Adrenal gland (tissue), 12 donors: Measurements from ENCODE around the gene UBA52. TPM values are rescaled to one million over a fixed set of nuclear protein-coding genes. Genes with fewer than 3 reads are reported as not detected.
"Not testable (repeated sequence)": the region's sequence is repeated elsewhere in the genome, so short reads cannot be mapped to it uniquely, and the experiment has no call there.

ENCODE experiments used
- DNase-seq, 7 donors: peaks; one replicate each; pipeline ENCODE4 v3.0.0-alpha.2; 2019 to 2020
- H3K27ac ChIP-seq, 5 donors: fragments of 200-600 bp; sonication (generic) in 4 of 5; 1 replicate in 3 of 5; 2 replicates in 2 of 5; pipeline versions ENCODE4 v1.5.1 to v1.8.0; 2016 to 2020; ENCODE audit warnings: mild to moderate bottlenecking in 1 of 5
- H3K27me3 ChIP-seq: fragments of 200-600 bp; 2 replicates; pipeline ENCODE4 v1.8.0; 2021
- H3K36me3 ChIP-seq, 2 donors: fragments of 200-600 bp; replicated peaks in 1 of 2; 1 replicate in 1 of 2; 2 replicates in 1 of 2; pipeline versions ENCODE4 v1.5.1 to v1.8.0; 2018 to 2022
- H3K4me1 ChIP-seq, 2 donors: fragments of 200-600 bp; replicated peaks in 1 of 2; 1 replicate in 1 of 2; 2 replicates in 1 of 2; pipeline versions ENCODE4 v1.5.1 to v1.8.0; 2018 to 2021
- H3K4me3 ChIP-seq, 4 donors: fragments of 200-600 bp; sonication (generic) in 3 of 4; one replicate each; pipeline ENCODE4 v1.5.1; 2016 to 2018
- H3K9me3 ChIP-seq, 3 donors: fragments of 200-600 bp; sonication (generic) in 1 of 3; replicated peaks in 1 of 3; 1 replicate in 2 of 3; 2 replicates in 1 of 3; pipeline versions ENCODE4 v1.5.1 to v1.8.0; 2016 to 2021
- POLR2A ChIP-seq, 2 donors: fragments of 450-650 bp; IDR thresholded peaks; one replicate each; pipeline ENCODE4 v1.6.1; 2017; ENCODE audit warnings: antibody characterized with exemption in 2 of 2, mild to moderate bottlenecking in 2 of 2, moderate library complexity in 1 of 2
- WGBS, 4 donors: extraction: QIAGEN DNeasy Blood & Tissue Kit in 2 of 4; methylation state at CpG; one replicate each; pipeline versions ENCODE4 v1.1.5 to v1.1.7; 2013 to 2017; 5-methylcytosine and 5-hydroxymethylcytosine counted together
- intact Hi-C, 2 donors: fragments of 100-400 bp; cut with DNase I; formaldehyde crosslinking; loops; one replicate each; pipeline versions ENCODE4 v1.14.1 to v1.15.0; 2022 to 2023
- polyA plus RNA-seq, 3 donors: library from polyadenylated mRNA; stranded (reverse); fragments of 200-250 nt in 2 of 3; fragments of 350-450 nt in 1 of 3; fragmentation: Illumina TruSeq in 1 of 3; extraction: RNeasy Lipid Tissue Mini Kit (QIAGEN cat#74804) in 1 of 3; gene quantifications; one replicate each; pipeline ENCODE4 v1.2.3, GENCODE V29; 2013 to 2014
- total RNA-seq, 9 donors: library from RNA; depleted of rRNA in 4 of 9; stranded (reverse); fragments of >200 nt in 4 of 9; fragments of 120-200 nt in 1 of 9; fragmentation: NEBNext Ultra II Directional in 1 of 9; extraction: Animal tissue kit (Norgen Biotek cat#: 25700) in 1 of 9; gene quantifications; one replicate each; pipeline versions ENCODE4 v1.1.0 to v1.2.4, GENCODE V29; 2013 to 2023
- TF ChIP-seq, protein P1 (sequence below), 6 experiments: fragments of 450-650 bp in 4 of 6; fragments of 200-600 bp in 2 of 6; sonication (generic) in 1 of 6; IDR thresholded peaks; 1 replicate in 5 of 6; 2 replicates in 1 of 6; pipeline versions ENCODE4 v1.5.1 to v1.8.0; 2016 to 2021; ENCODE audit warnings: antibody characterized with exemption in 6 of 6, mild to moderate bottlenecking in 2 of 6, moderate library complexity in 1 of 6
- donor health status: healthy with polysubstance abuse.
- donor health status: Bipolar disorder and iron deficiency.
- donor health status: DM: yes; HTN: yes; CAD: no.
- donor health status: DM: no; HTN: no; CAD: no.
- donor health status: DM: no; HTN: no; CAD: no.
- donor health status: DM: yes; HTN: yes; CAD: no.

Gene UBA52
- total and polyA plus RNA-seq, 12 donors, result 781 to 1,900 (median 1,042) TPM

DNA sequence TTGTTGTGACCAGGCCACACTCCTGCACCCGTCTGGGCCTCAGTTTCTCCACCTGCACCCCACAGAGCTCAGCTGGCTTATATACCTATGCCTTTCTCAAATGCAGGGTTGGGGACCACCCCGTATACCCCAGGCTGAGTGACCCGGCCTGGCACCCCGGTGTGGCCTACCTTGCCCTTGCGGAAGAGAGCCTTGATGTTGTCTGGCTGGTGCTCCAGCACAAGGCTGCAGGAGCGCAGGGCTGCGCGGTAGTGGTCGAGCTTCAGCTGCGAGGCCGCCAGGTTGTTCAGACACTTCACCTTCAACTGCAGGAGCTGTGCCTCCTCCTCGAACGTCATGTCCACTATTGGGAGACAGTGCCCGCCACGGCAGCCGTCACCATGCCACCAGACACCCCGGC, 34.2 kb upstream of the UBA52 start:
- 94 to 96% (median 95%) methylated on average over 6 to 17 of the region's 17 CpGs for WGBS, 4 donors
- Histone ChIP-seq H3K9me3 (no peaks in the 10 kb centered on the region), H3K4me3 (no peak overlapping the region), H3K36me3 (peaks cover 0 to 61% of the 10 kb centered on the region in 2 donors), H3K4me1 (peaks cover under 1 to 7% of the 10 kb centered on the region in 2 donors), H3K27ac (no peak overlapping the region), H3K27me3 (no peaks in the 10 kb centered on the region)
- intact Hi-C loops, result no loop called here
- TF ChIP-seq POLR2A (IDR thresholded peaks at IDR 0.05), result no peak
- DNase-seq, result no peak

DNA sequence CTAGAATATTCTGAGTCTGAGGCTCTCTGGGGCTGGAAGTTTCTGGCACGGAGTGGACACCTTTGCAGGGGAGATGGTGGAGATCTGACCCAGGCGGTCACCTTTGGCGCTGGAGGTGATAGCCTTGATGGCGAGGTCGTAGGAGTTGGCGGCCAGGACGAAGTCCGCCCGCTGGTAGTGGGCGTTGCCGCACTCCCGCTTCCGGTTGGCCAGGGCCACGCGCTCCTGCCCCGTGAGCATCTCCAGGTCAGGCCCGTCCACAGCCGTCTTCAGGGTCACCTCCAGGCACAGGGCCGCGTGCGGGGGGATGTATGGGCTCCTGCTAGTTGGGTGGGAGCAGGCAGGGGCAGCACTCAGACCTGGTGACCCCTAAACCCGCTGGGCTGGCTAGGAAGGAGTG, 33.5 kb upstream of the UBA52 start:
- no peak overlapping the region for H3K4me3 ChIP-seq
- no peaks in the 10 kb centered on the region for H3K27me3 ChIP-seq
- DNase-seq, result no peak
- no peak overlapping the region for H3K27ac ChIP-seq
- peaks cover 0 to 54% of the 10 kb centered on the region in 2 donors for H3K36me3 ChIP-seq
- H3K4me1 ChIP-seq, result peaks cover 2 to 8% of the 10 kb centered on the region in 2 donors
- intact Hi-C loops, result no loop called here
- no peak for TF ChIP-seq POLR2A (IDR thresholded peaks at IDR 0.05)
- TF ChIP-seq, protein P1, sequence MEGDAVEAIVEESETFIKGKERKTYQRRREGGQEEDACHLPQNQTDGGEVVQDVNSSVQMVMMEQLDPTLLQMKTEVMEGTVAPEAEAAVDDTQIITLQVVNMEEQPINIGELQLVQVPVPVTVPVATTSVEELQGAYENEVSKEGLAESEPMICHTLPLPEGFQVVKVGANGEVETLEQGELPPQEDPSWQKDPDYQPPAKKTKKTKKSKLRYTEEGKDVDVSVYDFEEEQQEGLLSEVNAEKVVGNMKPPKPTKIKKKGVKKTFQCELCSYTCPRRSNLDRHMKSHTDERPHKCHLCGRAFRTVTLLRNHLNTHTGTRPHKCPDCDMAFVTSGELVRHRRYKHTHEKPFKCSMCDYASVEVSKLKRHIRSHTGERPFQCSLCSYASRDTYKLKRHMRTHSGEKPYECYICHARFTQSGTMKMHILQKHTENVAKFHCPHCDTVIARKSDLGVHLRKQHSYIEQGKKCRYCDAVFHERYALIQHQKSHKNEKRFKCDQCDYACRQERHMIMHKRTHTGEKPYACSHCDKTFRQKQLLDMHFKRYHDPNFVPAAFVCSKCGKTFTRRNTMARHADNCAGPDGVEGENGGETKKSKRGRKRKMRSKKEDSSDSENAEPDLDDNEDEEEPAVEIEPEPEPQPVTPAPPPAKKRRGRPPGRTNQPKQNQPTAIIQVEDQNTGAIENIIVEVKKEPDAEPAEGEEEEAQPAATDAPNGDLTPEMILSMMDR (IDR thresholded peaks at IDR 0.05), result no peak
- no peaks in the 10 kb centered on the region for H3K9me3 ChIP-seq
- WGBS, 4 donors, result 89 to 95% (median 91%) methylated on average over 4 to 22 of the region's 22 CpGs

DNA sequence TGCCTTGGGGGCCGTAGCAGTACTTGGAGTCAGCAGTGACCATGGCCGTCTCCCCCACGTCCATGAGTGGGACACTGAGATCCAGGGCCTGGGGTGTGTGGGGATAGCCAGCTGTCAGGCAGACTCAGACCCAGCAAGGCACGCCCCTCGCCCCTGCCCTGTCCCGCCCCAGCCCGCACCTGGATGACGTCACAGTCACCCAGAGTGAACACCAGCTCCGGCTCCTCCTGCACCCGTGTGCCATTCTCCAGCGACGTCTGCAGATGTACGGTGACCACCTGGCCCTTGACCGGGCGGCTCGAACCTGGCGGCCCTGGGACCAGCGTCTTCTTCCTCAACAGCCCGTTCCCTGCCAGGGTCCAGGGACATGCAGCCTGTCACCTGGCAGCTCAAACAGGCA, 32.3 kb upstream of the UBA52 start:
- Histone ChIP-seq H3K36me3 (peaks cover 0 to 50% of the 10 kb centered on the region in 2 donors), H3K4me3 (no peak overlapping the region), H3K9me3 (no peaks in the 10 kb centered on the region), H3K4me1 (peaks cover 2 to 13% of the 10 kb centered on the region in 2 donors), H3K27me3 (no peaks in the 10 kb centered on the region), H3K27ac (no peak overlapping the region)
- 95 to 100% (median 95%) methylated on average over 2 to 19 of the region's 19 CpGs; no CpG with 5 or more reads in 1 of the 4 donors for WGBS, 4 donors
- no peak for DNase-seq
- TF ChIP-seq POLR2A (IDR thresholded peaks at IDR 0.05), result no peak
- TF ChIP-seq, protein P1 (IDR thresholded peaks at IDR 0.05), result no peak
- intact Hi-C loops, result no loop called here

DNA sequence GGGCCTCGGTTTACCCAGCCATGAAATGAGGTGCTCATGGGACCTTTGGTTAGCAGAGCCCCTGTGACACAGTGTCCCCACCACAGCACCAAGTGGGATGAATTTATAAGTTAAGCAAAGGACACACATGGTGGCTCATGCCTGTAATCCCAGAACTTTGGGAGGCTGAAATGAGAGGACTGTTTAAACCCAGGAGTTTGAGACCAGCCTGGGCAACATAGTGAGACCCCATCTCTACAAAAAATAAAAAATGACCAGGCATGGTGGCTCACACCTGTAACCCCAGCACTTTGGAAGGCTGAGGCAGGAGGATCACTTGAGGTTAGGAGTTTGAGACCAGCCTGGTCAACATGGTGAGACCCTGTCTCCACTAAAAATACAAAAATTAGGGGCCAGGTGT, 31.5 kb upstream of the UBA52 start:
- peaks cover 0 to 50% of the 10 kb centered on the region in 2 donors for H3K36me3 ChIP-seq
- not testable (repeated sequence) for H3K9me3 ChIP-seq
- H3K4me1 ChIP-seq, result peaks cover 2 to 13% of the 10 kb centered on the region in 2 donors

DNA sequence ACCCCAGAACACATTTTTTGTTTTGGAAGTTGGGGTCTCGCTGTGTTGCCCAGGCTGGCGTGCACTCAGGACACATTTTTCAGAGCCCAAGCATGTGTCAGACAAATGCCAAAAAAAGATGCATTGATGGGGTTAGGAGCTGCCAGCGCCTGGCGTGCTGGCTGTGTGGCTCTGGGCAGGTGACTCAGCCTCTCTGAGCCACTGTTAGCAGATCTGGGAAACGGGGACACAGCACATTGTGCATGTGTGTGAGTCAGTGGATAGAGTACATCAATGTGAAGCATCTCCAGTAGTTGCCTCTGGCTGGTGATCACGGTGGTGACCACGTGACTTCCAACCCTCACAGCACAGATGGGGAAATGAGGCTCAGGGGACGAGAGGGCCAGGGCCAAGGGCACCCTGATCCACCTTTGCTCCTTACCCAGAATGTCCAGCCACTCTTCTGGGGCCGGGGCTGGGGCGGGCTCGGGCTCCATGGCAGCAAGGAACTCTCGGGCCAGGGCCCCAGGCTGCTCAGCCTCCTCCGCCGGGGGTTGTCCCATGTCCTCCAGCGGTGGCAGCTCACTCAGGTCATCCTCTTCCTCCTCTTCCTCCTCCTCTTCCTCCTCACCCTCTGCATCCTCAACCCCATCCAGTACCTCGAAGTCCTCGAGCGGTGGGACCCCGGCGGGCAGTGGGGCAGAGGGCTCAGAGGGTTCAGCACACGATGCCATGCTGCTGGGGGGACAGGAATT, 30.2 kb upstream of the UBA52 start:
- 76 to 83% (median 79%) methylated on average over 15 to 21 of the region's 21 CpGs for WGBS, 4 donors
- Histone ChIP-seq H3K9me3 (no peaks in the 10 kb centered on the region), H3K36me3 (peaks cover 0 to 44% of the 10 kb centered on the region in 2 donors), H3K4me1 (peaks cover 2 to 13% of the 10 kb centered on the region in 2 donors), H3K4me3 (no peak overlapping the region), H3K27ac (peak overlapping the region in 2 of 5 donors; percentile 14 to 73), H3K27me3 (no peaks in the 10 kb centered on the region)
- DNase-seq, result peak in 3 of 7 donors; percentile 30 to 46 (median 40)
- no peak for TF ChIP-seq POLR2A (IDR thresholded peaks at IDR 0.05)
- TF ChIP-seq, protein P1 (IDR thresholded peaks at IDR 0.05), result no peak
- intact Hi-C loops, result no loop called here

More for the DNA sequence above, 31.5 kb upstream of the UBA52 start:
- WGBS, 4 donors, result 90 to 100% (median 93%) methylated on average over 1 of the region's 1 CpG
- H3K27me3 ChIP-seq, intact Hi-C loops, H3K4me3 ChIP-seq, H3K27ac ChIP-seq, DNase-seq: not testable (repeated sequence)
